Left lung (tissue), 10 donors: ENCODE data around the gene RAPH1. TPM values are rescaled to one million over a fixed set of nuclear protein-coding genes. Genes with fewer than 3 reads are reported as not detected.

Experiments used
- ATAC-seq: fragments of 200-7000 bp; cut with Tn5 transposase; one replicate; pipeline ENCODE4 v1.9.1; 2020; ENCODE audit warnings: moderate library complexity
- DNase-seq, 4 donors: peaks; one replicate each; pipeline ENCODE4 v3.0.0-alpha.2; 2013 to 2020
- H3K27ac ChIP-seq, 2 donors: fragments of 200-600 bp; sonication (generic) in 1 of 2; one replicate each; pipeline versions ENCODE4 v1.5.0 to v1.8.0; 2020 to 2021
- H3K27me3 ChIP-seq, 2 donors: fragments of 200-600 bp; sonication (generic) in 1 of 2; one replicate each; pipeline versions ENCODE4 v1.5.0 to v1.8.0; 2020 to 2021
- H3K36me3 ChIP-seq, 2 donors: fragments of 200-600 bp; sonication (generic) in 1 of 2; one replicate each; pipeline versions ENCODE4 v1.5.0 to v1.8.0; 2020 to 2021
- H3K4me1 ChIP-seq, 2 donors: fragments of 200-600 bp; one replicate each; pipeline ENCODE4 v1.8.0; 2021
- H3K4me3 ChIP-seq, 2 donors: fragments of 200-600 bp; sonication (generic) in 1 of 2; one replicate each; pipeline versions ENCODE4 v1.5.0 to v1.8.0; 2020 to 2021; ENCODE audit warnings: mild to moderate bottlenecking in 1 of 2
- H3K9me3 ChIP-seq, 2 donors: fragments of 200-600 bp; sonication (generic) in 1 of 2; one replicate each; pipeline versions ENCODE4 v1.5.0 to v1.8.0; 2020 to 2021
- intact Hi-C, 2 donors: fragments of 100-400 bp; cut with DNase I; formaldehyde crosslinking; loops; one replicate each; pipeline versions ENCODE4 v1.11.2 to v1.14.2; 2022
- polyA plus RNA-seq, 6 donors: library from polyadenylated mRNA; unstranded; fragments of 120-200 nt; gene quantifications; one replicate each; pipeline ENCODE4 v1.2.1, GENCODE V29; 2013; ENCODE audit not compliant: insufficient read length in 6 of 6
- total RNA-seq, 2 donors: library from RNA; stranded (reverse); fragmentation: NEBNext Ultra II Directional; extraction: Animal tissue kit (Norgen Biotek cat#: 25700); gene quantifications; one replicate each; pipeline ENCODE4 v1.2.1, GENCODE V29; 2021
- TF ChIP-seq, protein P1 (sequence below), 2 donors: fragments of 200-600 bp; sonication (generic) in 1 of 2; IDR thresholded peaks; one replicate each; pipeline versions ENCODE4 v1.5.0 to v1.8.0; 2021; ENCODE audit warnings: antibody characterized with exemption in 2 of 2
- donor health status: DM: no; HTN: yes; CAD: no.
- donor health status: DM: no; HTN: no; CAD: no.

The RAPH1 gene
- total and polyA plus RNA-seq, 8 donors, result 24.6 to 74.7 (median 27.8) TPM

GRCh38 chr2:203550266-203550665 lies 15.2 kb upstream of the RAPH1 start:
- no peak for ATAC-seq
- intact Hi-C loops, result no loop called here

GRCh38 chr2:203549406-203549805 lies 14.3 kb upstream of the RAPH1 start:
- Histone ChIP-seq H3K27ac (no peak overlapping the region), H3K4me3 (no peak overlapping the region), H3K4me1 (peaks cover 0 to 4% of the 10 kb centered on the region in 2 donors), H3K36me3 (no peaks in the 10 kb centered on the region), H3K9me3 (no peaks in the 10 kb centered on the region), H3K27me3 (no peaks in the 10 kb centered on the region)
- intact Hi-C loops, result no loop called here
- DNase-seq (no peak), ATAC-seq (no peak)
- TF ChIP-seq, protein P1, sequence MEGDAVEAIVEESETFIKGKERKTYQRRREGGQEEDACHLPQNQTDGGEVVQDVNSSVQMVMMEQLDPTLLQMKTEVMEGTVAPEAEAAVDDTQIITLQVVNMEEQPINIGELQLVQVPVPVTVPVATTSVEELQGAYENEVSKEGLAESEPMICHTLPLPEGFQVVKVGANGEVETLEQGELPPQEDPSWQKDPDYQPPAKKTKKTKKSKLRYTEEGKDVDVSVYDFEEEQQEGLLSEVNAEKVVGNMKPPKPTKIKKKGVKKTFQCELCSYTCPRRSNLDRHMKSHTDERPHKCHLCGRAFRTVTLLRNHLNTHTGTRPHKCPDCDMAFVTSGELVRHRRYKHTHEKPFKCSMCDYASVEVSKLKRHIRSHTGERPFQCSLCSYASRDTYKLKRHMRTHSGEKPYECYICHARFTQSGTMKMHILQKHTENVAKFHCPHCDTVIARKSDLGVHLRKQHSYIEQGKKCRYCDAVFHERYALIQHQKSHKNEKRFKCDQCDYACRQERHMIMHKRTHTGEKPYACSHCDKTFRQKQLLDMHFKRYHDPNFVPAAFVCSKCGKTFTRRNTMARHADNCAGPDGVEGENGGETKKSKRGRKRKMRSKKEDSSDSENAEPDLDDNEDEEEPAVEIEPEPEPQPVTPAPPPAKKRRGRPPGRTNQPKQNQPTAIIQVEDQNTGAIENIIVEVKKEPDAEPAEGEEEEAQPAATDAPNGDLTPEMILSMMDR (IDR thresholded peaks at IDR 0.05), result no peak

More at GRCh38 chr2:203550266-203550665, 15.2 kb upstream of the RAPH1 start:
- Histone ChIP-seq H3K4me1 (peaks cover 0 to 4% of the 10 kb centered on the region in 2 donors), H3K27me3 (no peaks in the 10 kb centered on the region), H3K9me3 (no peaks in the 10 kb centered on the region), H3K36me3 (no peaks in the 10 kb centered on the region), H3K27ac (no peak overlapping the region), H3K4me3 (no peak overlapping the region)
- TF ChIP-seq, protein P1 (IDR thresholded peaks at IDR 0.05), result no peak
- no peak for DNase-seq

DNA sequence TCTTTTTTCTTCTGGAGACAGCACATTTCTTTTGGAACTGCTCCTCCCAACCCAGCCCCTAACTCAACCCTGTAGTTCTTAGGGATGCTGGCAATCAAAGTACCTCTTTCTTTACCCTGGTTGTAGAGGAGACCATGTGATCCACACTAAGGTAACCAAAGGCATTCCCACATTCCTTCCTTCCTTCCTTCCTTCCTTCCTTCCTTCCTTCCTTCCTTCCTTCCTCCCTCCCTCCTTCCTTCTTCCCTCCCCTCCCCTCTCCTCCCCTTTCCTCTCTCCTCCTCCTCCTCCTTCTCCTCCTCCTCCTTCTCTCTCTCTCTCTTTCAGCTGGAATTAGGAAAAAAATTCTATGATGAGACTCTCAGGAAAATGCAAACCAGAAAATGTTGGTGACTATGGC lies 13.8 kb upstream of the RAPH1 start:
- Histone ChIP-seq H3K4me1 (peaks cover 0 to 4% of the 10 kb centered on the region in 2 donors), H3K36me3 (no peaks in the 10 kb centered on the region), H3K9me3 (no peaks in the 10 kb centered on the region), H3K27me3 (no peaks in the 10 kb centered on the region), H3K27ac (no peak overlapping the region), H3K4me3 (no peak overlapping the region)
- ATAC-seq, result no peak
- TF ChIP-seq, protein P1 (IDR thresholded peaks at IDR 0.05), result no peak
- DNase-seq, result no peak
- intact Hi-C loops, result no loop called here

GRCh38 chr2:203547356-203547755 lies 12.3 kb upstream of the RAPH1 start:
- TF ChIP-seq, protein P1 (IDR thresholded peaks at IDR 0.05), result no peak
- Histone ChIP-seq H3K27ac (no peak overlapping the region), H3K27me3 (no peaks in the 10 kb centered on the region), H3K4me3 (no peak overlapping the region), H3K9me3 (no peaks in the 10 kb centered on the region), H3K36me3 (no peaks in the 10 kb centered on the region), H3K4me1 (peaks cover 0 to 4% of the 10 kb centered on the region in 2 donors)
- no peak for ATAC-seq
- intact Hi-C loops, result no loop called here
- DNase-seq, result no peak

DNA sequence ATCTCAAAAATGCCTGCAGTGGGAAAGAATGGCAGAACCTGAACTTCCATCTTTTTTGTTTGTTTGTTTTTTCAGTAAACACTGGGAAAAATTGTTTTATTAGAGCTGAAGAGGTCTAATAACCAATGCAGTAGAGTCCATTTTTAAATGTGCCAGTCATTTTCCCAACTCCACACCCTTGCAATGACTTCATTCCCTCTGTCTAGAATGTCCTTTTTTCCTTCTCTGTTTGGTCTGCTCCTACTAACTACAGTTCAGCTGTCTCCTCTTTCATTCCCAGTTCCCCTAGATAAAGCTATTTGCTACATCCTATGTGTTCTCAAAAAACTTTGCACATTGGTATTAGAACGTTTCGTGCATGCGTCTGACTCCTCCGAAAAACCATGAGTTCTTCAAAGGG lies 9.3 kb upstream of the RAPH1 start:
- Histone ChIP-seq H3K4me3 (no peak overlapping the region), H3K27me3 (no peaks in the 10 kb centered on the region), H3K4me1 (no peaks in the 10 kb centered on the region), H3K9me3 (no peaks in the 10 kb centered on the region), H3K36me3 (no peaks in the 10 kb centered on the region), H3K27ac (no peak overlapping the region)
- TF ChIP-seq, protein P1 (IDR thresholded peaks at IDR 0.05), result no peak
- ATAC-seq (no peak), DNase-seq (no peak)
- intact Hi-C loops, result no loop called here
